Inflammatory macrophage treated with lipopolysaccharide for 1 hour (primary cell): ENCODE results near the gene METTL1.
"Not testable (repeated sequence)": the region's sequence is repeated elsewhere in the genome, so short reads cannot be mapped to it uniquely, and the experiment has no call there.

Source experiments
- DNase-seq, 2 donors: peaks; one replicate each; pipeline ENCODE4 v3.0.0-alpha.2; 2020 to 2022

The METTL1 gene

GRCh38 chr12:57721846-57722608, 49.9 kb downstream of the METTL1 start:
- not testable (repeated sequence) for DNase-seq

- no peak for DNase-seq
Observed at GRCh38 chr12:57720606-57721595, 51.0 kb downstream of the METTL1 start.

GRCh38 chr12:57719777-57720605, 51.9 kb downstream of the METTL1 start:
- DNase-seq: no peak

- DNase-seq: no peak
Observed at GRCh38 chr12:57718641-57719528, 53.0 kb downstream of the METTL1 start.
